ENCODE data around the gene TBX10.

The TBX10 gene

GRCh38 chr11:67652965-67653845 lies 13.6 kb upstream of the TBX10 start:
- no peaks in the 10 kb centered on the region for H3K36me3 ChIP-seq
- no peak for TF ChIP-seq CTCF (IDR thresholded peaks at IDR 0.05; ENCODE audit: low read depth, low read length)
- H3K4me1 ChIP-seq: no peaks in the 10 kb centered on the region
- H3K4me3 ChIP-seq (ENCODE audit: low read depth, low read length): no peak overlapping the region
- H3K27me3 ChIP-seq: no peaks in the 10 kb centered on the region; the same call in 1 of the 2 replicates
- no peak for DNase-seq
- H3K9me3 ChIP-seq: no peaks in the 10 kb centered on the region

GRCh38 chr11:67651976-67652781 lies 12.6 kb upstream of the TBX10 start:
- Histone ChIP-seq H3K4me3 (ENCODE audit: low read depth, low read length) (no peak overlapping the region), H3K27me3 (peaks cover under 1% of the 10 kb centered on the region; the same call in 1 of the 2 replicates), H3K4me1 (no peaks in the 10 kb centered on the region), H3K36me3 (no peaks in the 10 kb centered on the region), H3K9me3 (no peaks in the 10 kb centered on the region)
- no peak for TF ChIP-seq CTCF (IDR thresholded peaks at IDR 0.05; ENCODE audit: low read depth, low read length)
- no peak for DNase-seq

DNA sequence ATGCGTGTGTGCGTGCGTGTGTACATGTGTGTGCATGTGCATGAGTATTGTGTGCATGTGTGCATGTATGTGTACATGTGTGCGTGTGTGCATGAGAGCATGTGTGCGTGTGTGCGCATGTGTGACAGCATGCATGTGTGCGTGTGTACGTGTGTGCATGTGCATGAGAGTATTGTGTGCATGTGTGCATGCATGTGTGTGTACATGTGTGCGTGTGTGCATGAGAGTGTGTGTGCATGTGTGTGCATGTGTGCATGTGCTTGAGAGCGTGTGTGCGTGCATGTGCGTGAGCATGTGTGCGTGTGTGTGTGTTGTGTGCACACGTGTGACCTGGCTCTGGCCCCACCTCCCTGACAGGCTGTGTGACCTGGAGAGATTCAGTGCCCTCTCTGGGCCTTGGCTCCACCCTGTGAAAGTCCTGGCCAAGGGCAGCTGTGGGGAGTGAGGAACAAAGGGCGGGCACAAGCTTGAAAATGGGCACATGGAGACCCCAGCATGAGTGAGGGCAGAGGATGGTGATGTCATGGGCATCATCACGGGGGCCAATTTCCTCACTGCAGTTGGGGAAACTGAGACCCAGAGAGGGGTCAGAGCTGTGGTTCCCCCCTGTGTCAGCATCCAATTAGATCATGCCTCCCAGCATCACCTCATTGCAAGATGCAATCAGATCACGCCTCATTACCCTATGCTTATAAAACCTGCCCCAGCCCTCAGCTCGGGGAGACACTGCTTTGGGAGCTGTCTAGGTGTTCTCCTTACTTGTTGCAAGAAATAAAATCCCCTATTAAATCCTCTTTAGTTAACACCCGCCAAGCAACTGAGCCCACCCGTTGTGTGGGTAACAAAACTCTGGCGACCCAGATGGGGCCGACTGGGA lies 10.3 kb upstream of the TBX10 start:
- Histone ChIP-seq H3K27me3 (peaks cover 7% of the 10 kb centered on the region), H3K36me3 (no peaks in the 10 kb centered on the region), H3K9me3 (no peaks in the 10 kb centered on the region), H3K4me1 (no peaks in the 10 kb centered on the region), H3K4me3 (ENCODE audit: low read depth, low read length) (no peak overlapping the region)
- no peak for DNase-seq
- no peak for TF ChIP-seq CTCF (IDR thresholded peaks at IDR 0.05; ENCODE audit: low read depth, low read length)

DNA sequence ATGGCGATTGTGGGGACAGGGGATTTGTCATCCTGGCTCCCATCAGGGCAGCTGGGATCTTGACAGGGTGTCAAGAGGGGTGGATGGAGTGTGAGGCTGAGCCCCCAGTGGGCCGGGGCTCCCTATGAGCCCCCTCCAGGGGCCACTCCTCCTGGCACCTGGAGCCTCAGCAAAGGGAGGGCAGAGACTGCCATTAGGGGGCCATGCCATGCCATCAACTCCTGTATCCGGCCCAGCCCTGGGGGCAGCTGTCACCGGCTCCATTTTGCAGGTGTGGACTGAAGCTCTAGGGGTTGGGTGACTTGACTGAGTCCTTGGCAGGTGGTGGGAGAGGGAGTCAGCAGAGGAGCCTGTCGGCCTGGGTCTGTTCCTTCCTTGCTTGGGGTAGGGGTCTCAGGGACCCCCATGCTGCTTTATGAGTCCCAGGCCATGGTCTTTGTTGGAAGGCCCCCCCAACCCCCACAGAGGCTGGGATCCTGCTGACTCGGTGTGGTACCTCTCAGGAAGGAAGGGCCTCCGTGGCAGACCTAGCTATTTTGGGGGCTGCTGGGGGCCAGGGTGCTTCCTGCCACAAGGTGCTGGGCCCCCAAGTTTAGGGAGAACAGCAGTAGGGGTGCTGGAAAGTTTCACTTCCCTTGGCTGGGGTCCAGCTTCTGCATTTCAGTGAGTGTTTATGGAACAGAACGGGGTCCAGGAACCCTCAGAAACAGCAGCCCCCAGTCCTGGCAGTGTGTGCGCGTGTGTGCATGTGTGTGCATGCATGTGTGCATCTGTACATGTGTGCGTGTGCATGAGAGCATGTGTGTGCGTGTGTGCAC lies 9.4 kb upstream of the TBX10 start:
- no peak overlapping the region for H3K4me3 ChIP-seq (ENCODE audit: low read depth, low read length)
- TF ChIP-seq CTCF (IDR thresholded peaks at IDR 0.05; ENCODE audit: low read depth, low read length): no peak
- H3K27me3 ChIP-seq: peaks cover 7% of the 10 kb centered on the region
- H3K4me1 ChIP-seq: no peaks in the 10 kb centered on the region
- no peak for DNase-seq
- no peaks in the 10 kb centered on the region for H3K36me3 ChIP-seq
- H3K9me3 ChIP-seq: no peaks in the 10 kb centered on the region

DNA sequence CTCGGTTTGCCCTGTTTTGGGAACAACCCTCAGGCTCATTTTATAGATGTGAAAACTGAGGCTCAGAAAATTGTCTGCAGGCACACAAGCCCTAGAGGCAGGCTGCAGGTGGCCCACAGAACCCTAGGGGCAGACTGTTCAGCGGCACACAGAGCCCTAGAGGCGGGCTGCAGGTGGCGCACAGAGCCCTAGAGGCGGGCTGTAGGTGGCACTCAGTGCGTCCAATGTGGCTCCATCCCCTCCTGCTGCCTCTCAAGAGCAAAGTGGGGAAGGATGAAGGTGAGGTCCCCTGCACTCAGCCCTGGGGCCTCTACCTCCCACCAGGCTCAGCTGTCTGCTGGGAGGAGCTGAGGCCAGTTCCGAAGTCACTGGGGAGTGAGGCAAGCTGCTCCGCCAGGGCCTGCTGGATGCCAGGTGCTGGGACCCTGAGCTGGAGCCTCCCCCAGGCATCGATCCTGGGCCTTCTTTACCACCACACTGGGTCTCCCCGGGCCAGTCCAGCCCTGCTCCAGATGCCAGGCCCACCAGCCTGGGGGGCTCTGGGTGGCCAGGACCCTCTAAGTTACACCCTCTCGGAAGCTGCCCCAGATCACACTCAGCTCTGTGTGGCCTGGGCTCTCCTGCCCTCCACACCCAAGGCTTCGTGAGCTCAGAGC lies 8.7 kb upstream of the TBX10 start:
- no peak for DNase-seq
- H3K27me3 ChIP-seq: peaks cover 7% of the 10 kb centered on the region
- H3K4me3 ChIP-seq (ENCODE audit: low read depth, low read length): no peak overlapping the region
- H3K9me3 ChIP-seq: no peaks in the 10 kb centered on the region
- TF ChIP-seq CTCF (IDR thresholded peaks at IDR 0.05; ENCODE audit: low read depth, low read length): peak; percentile 42
- H3K4me1 ChIP-seq: no peaks in the 10 kb centered on the region
- H3K36me3 ChIP-seq: no peaks in the 10 kb centered on the region

Measured in BE2C (cell line).